ENCODE measurements around the gene TNC.

TNC gene

DNA sequence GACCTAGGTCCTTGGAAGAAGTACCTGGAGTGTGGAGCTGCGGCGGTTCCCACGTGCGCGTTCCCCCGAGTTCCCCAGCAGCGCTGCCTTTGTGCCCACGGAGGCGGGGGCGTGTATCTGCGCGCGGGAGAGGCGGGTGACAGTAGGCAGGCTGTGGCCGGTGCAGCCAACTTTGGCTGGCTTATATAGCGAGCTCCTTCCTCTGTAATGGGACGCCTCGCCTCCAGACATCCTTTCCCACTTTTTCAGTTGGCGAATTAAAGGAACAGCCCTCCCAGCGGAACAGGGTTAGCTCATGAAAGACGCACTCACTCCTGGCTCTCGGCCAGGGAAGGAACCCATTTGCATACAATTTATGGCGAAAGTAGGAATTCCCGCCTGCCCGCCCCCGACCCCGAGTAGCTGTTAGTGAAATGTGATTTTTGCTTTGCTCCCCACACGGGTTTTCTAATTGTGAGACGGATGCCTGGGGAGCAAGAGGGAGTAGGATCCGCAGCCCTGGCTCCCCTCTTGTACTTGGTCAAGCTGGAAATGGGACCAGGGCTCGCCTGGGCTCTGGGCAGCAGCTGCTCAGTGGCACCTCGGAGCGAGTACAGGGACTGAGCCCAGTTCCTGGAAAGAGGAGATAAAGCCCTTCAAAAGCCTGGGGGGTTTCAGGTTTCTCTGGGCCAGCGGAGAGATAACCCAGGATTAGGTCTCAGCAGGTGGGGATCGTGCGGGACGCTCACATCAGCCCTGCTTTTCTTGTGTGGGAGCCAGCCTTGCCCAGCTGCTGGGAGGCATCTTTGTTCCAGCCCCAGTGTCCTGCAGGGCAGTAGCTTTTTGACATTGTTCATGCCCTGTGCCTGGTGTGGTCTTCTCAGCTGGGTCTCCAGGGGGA lies at the start of gene TNC:
Gene TNC (minus strand): TSS at position 159 of the 880 bp plus-strand sequence. CDS start 27,139 bp downstream, outside the sequence.
- DNase-seq, result no peak

DNA sequence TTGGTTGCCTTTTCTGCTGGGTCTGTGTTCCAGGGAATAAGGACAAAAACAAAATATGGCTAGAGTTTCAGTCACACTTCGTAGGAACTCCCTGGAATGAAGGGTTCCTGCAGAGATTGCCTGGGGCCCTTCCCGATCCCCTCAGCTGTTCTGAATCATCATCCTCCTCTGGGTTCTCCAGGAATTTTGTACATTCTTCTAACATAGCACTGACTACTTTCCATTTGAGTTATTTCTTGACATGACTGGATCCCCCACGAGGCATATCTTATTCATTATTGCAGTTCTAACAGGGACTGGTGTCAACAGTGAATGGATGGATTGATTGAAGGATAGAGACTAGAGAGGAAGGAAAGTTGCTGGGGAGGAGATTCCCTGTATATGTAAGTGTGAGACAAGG lies 49.2 kb upstream of the TNC start:
- DNase-seq, result no peak

DNA sequence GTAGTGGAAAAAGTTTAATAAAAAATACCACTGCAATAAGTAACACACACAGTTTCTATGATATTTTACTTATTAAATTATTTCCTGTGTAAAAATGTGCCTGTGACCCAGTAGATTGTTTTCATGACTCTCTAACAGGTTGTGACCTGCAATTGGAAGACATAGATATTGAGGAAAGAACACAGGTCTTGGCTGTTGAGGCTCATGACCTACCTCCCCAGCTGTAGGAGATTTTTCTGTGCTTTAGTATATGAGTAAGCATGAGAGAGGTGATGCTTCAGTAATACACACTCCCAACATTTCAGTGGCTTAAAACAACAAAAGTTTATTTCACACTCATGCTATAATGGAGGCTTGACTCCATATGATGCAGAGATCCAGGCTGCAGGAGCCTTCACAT lies 47.3 kb upstream of the TNC start:
- no peak for DNase-seq

DNA sequence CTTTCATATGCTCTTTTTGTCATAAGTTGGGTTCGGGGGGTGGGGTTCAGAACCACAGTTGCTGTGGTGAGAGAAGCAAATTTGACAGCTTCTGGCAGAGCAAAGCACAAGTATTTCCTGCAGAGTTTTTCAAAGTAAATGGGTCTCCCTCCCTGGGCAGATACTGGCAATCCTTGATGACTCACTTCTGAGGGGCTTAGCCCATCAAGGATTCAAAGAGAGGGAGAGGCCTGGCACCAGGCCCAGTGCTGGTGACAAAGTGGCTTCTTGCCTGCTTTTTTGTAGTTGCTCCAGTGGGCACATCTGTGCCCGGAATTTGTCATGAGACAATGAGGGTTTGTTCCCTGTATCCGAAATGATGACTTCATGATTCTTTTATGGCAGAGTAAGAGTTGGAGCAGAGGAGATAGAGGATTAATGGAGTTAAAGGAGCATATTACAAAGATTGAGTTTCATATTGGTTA lies 46.6 kb upstream of the TNC start:
- DNase-seq, result no peak

DNA sequence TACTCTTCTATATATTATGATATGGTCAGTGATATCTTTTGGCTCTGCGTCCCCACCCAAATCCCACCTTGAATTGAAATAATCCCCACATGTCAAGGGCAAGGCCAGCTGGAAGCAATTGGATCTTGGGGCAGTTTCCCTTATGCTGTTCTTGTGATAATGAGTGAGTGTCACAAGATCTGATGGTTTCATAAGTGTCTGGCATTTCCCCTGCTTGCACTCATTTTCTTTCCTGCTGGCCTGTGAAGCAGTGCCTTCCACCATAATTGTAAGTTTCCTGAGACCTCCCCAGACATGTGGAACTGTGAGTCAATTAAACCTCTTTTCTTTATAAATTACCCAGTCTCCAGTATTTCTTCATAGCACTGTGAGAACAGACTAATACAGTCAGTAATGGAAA lies 45.0 kb upstream of the TNC start:
- DNase-seq, result no peak

DNA sequence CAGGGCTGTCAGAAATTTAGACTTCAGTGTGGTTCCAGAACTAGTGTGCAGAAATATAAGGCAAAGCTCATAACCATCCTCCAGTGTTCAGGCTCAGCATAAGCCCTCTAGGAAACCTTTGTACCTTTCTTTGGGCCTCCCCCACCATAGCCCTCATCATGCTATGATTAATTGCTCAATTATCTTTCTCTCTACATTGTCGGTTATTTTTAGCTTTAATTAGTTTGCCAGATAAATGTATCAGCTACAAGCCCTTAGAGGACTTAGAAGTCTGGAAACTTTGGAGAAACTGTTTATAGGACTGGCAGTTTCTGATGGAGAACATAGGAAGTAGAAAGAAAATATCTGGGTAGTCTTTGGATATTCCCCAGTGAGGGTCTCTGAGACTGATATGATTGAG lies 43.5 kb upstream of the TNC start:
- DNase-seq, result no peak

DNA sequence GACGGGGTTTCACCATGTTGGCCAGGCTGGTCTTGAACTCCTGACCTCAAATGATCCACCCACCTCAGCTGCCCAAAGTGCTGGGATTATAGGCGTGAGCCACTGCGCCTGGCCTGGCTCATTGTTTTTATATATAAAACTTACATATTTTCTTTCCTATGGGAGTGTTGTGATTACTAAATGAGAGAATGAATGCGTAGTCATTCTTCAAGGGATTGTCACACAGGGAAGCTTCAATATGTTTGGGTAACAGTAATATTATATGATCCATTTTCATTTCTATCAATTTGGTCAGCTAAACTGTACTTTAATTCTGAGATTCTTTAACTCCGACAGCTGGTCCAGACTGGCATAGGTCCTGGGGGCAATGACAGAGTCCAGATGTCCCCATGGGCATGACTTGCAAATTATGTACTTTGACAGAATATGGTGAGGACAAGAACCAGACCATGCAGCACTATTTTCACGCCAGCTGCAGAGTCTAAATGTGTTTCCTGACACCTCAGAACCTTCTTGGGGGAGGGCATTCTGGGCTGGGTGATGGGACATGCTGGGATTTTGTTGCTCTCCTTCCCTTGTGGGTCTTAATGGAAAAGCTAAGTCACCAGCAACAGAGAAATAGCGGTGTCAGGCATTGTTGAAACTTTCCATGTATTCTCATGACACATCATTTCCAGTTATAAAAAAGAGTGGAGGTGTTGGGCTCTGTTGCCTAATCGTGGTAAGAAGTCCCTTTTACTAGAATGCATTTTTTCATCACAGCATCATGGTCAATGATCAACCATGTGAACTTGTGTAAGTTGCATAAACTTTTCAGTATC lies 40.9 kb upstream of the TNC start:
- DNase-seq, result no peak

DNA sequence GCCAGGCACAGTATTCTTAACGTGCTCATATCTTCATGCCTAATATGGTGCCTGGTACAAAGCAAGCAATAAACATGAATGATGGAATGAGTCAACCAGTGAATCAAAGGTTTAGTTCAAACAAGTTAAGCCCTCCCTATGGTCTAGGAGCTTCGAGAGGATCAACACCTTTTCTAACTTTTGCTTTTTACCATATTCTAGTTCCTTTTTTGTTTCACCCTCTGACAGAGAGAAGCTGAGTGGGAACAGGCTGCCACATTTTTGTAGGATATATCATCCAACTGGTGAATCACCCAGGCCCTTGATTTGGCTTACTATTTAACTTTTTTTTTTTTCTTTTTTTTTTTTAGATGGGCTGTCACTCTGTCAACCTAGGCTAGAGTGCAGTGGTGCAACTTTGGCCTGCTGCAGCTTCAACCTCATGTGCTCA lies 39.3 kb upstream of the TNC start:
- DNase-seq, result no peak

DNA sequence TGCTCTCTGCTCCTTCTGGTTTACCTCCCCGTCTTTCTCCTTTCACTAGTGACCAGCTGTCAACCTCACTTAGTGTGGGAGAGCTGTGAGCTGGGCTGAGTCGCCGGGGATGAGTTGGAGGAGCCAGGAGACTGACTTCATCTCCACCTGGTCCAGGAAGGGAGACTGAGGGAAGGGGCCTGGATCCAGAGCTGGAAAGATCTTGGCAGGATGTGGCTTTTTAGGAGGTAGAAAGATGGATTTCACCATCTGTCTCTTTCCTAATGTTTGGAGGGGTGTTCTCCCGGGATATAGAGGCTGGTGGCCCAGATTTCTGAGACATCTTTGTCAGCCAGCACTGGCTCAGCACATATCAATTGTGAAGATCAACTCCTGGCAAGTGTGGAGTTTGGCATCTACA lies 37.1 kb upstream of the TNC start:
- no peak for DNase-seq

DNA sequence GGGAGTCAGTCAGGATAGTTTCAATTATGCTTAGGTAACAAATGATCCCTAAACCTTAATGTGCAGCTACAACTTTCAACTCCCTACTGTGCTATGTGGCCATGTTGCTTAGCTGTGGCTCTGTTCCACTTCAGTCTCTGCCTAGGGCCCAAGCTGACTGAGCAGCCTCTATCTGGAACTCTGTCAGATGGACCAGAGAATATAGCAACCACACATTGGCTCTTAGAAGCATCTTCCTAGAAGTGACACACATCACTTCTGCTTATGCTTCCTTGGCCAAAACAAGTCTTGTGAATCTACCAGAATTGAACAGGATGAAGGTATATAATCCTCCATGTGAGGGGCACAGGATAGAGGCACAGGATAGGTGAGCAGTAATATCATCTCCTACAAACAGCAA lies 36.7 kb upstream of the TNC start:
- no peak for DNase-seq

DNA sequence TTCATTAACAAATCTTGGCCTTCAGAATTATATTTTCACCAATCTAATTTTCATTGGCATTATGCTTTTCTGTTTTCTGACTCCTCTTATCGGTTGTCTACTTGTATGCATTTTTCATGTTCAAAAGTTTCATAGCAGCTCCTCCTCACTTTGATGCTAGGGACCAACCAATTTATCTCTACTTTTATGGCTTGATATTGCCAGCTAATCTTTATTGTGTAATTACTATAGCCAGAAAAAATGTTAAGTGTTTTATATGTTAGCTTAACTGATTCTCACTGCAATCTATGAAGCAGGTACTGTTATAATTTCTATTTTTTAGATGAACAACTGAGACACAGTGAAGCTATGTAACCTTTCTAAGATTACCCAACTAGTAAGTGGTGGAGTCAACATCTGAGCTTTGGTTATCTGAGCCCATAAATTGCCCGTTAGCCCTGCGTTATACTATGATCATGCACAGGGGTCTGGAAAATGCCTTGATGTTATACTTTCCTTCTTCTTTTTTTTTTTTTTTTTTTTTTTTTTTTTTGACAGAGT lies 34.4 kb upstream of the TNC start:
- no peak for DNase-seq

DNA sequence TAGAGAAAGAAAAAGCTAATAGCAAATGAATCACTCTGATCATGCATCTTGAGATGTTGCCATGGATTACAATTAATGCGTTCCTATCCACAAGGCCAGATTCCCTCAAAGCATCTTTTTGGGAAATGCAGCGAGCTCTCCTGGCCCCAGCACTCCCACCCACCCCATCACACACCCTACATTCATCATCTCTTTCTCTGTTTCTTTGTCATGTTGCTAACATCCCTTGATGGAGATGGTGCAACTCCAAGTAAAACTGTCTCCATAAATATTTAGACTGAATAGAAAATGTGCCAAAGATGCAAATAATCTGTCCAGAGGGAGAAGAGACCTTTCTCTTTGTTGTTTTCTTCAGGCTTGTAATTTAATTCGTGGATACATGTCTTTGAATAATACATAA lies 30.8 kb upstream of the TNC start:
- DNase-seq, result no peak

DNA sequence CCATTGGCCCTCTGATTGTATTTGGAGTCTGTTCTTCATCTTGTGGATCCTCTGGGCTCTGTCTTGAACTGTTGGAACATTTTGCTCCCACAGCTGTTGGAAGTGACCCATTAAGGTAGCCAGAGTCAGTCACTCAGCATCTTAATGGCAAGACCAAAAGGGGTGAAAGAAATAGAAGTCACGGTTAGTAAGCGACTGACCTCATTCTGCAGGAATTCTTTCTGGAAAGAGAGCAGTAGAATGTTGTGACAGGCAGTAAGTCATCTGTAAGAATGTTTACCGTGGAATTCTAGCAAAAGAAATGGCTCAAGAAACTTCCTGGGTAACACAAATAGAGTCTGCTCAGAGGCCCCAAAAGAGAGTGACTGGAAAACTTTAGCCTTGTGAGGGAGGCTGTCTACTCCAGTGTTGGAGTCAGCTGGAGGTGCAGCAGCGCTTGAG lies 28.6 kb upstream of the TNC start:
- DNase-seq, result no peak

DNA sequence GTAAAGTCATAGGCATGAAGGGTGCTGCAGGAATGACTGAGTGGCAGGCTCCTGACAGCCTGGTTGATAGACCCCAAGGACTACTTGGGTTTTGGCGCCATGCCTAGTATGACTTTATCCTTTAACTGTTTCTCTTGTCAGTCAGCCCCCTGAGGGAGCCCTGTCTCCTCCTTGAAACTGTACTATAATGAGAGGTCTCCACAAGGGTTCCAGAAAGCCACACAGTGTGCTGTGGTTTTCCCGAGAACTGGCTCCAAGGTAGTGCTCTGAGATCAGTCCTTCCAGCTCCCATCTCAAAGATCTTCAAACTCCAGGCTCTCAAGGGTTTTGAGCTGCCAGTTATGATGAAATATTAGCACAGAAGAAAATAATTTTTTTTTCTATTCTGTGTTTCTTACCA lies 26.7 kb upstream of the TNC start:
- no peak for DNase-seq

DNA sequence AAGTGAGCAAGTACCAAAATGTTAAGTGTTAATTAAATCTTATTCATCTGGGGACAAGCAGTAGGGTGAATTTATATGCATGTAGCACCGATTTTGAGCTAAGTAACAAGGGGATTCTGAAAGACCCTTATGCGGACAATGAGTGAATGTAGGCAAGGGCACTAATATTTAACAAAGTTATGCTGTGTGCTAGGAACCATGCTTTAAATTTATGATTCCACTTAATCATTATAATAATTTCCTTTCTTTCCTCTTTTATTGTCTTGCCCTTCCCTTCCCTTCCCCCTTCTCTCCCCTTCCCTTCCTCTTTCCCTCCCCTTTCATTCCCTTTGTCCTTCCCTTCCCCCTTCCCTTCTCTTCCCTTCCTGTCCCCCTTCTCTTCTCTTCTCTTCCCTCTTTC lies 25.7 kb upstream of the TNC start:
- no peak for DNase-seq

DNA sequence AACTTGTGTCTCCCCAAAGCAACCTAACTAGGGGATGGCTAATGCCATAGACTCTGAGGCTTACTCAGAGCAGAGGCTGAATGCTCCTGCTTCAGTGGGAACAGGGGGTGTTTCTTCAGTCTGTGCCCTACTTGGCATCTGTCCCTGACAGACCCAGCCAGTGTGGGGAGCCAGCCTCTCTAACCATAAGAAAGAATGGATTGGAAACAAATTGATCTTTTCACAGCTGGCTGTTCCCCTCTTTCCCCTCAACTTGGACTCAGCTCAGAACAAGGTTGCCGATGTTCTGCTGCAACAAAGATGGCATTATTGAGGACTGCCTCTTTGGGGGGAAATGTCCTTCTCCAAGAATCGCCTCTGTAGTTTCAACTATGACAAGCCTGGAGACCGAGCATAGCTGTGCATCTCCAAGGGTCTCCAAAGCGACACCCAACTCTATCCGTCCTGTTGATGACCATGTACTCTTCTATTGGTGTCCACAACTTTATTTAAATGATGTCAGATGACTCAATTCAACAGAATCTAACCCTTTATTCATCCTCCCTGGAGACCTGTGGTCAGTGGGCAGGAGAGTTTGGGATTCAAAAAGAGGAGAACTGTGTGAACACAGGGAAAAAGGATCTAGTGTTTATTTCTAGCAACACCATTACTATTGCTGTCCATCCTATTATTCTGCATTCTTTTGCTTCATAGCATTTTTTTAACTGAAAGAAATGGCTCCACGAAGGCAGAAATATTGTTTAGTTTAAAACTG lies 24.7 kb upstream of the TNC start:
- DNase-seq, result no peak

DNA sequence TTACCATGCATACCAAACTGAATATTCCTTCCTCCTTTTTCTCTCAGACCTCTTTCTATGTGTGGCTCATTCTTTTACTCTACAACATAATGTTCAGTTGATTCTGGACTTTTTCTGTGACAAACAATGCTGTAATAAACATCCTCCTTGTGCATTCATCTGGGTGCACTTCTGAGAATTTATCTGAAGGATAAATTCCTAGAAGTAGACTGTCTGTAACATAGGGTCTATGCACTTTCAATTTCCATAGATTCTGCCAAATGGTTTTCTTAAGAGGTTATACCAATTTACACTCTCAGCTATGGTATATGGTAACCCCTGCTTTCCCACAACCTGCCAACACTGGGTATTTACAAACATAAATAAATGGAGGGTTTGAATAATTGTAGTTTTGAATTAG lies 24.1 kb upstream of the TNC start:
- DNase-seq, result no peak

DNA sequence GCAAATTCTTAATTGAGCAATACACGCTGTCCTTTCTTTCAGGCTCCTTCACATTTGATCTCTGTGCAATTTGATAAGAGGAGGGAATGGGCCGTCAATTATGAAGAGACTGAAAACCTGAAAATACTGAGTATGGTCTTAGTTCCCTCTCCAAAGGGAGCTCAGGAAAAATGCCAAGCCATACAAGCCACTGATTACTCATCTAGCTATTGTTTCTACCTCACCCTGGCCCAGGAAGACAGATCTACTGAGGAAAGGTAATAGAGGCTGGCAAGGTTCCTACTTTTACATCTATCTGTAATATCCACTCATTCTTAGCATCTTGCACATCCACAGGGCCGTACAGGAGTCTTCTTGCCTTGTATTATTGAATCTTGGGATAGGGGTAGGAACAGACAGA lies 23.7 kb upstream of the TNC start:
- no peak for DNase-seq

DNA sequence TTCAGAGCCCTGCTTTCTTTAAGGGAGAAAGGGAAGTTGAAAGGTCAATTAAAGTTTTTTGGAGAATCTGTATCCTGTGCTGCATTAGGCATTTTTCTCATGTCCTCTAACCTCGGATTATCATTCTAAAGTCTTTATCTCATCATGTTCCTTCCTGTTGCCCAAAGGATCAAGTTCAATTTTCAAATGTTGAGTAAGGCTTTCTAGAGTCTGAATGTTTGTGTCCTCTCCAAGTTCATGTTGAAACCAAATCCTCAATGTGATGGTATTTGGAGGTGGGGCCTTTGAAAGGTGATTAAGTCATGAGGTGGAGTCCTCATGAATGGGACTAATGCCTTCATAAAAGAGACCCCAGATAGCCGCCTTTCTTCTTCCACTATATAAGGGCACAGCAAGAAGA lies 20.2 kb upstream of the TNC start:
- no peak for DNase-seq

DNA sequence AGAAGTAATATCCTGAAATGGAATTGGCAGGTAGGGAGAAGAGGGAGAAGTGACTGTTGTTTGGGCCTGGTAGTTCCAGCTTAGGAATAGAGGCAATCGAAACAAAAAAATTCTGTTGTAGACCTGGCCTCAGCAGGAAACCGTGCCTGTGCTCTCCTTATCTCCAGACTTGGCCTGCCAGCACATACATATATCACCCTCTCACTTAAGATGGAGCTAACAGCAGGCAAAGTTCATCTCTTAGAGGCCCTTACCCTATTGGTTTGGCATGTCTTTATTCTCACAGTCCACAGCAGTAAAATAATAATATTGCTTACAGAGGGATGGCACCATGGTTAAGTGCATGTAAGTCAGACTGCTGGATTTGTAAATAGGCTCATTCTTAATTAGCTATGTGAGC lies 19.6 kb upstream of the TNC start:
- no peak for DNase-seq

DNA sequence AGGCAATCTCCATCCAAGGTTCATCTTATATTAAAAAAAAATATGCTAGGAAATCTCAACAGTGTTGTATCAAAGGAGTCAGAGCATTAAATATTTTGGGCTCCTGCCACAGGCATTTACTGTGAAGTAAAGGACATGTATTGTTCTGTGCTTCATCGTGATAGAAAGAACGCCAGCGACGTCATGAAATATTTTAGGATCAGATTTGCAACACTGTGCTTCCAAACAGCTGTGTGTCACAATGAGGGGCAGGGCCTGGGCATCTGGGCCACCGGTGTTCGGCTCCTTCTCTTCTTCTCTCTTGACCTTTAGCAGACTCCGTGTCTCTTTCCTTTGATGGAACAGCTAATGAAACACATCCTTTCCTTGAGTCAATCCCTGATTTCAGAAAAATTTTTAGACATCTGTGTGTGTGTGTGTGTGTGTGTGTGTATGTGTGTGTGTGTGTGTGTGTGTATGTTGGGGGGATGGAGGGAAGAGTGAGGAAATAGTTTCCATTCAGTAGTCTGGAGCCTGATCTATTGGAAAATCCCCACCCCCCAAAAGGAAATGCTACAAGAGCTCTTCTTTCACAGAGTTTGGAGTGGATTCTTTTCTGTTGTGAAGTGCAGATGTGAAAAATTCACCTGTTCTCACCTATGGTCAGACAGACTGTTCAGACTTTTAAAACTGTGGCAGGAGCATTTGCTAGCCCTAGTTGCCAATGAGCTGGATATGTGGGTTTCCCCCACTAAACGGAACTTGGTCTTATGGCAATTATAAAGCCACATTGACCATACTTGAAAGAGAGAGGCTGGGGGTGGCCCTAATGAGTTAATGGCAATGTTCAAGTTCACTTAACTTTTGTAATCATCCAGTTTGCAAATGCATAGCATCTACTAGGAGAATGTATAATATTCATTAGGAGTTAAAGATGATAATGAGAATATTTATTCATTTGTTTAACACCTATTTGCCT lies 18.1 kb upstream of the TNC start:
- DNase-seq, result no peak

DNA sequence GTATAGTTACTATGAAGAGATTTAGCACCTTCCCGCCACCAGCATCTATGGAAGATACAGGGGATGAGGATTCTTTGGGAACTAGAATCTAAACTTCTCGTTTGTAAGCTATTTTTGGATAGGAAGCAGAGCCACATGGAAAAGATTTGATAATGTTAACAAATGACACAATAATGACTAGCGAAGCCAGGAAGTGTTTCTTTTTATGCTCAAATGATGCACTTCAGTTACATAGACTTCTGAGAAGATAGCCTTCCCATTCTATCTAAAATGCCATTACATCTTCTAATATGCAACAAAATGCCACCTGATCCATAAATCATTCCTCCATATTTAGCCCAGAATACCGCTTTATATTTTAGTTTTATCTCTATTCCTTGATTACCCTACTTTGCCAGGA lies 17.0 kb upstream of the TNC start:
- DNase-seq, result no peak

All from stimulated activated CD4-positive, alpha-beta T cell treated with anti-CD3 and anti-CD28 coated beads, Interleukin-4, amount 100 ng/mL, for 4 hours (primary cell).